Adrenal gland (tissue), 12 donors: Measurements from ENCODE around the gene RIPPLY1. TPM values are rescaled to one million over a fixed set of nuclear protein-coding genes. Genes with fewer than 3 reads are reported as not detected.

ENCODE experiments used
- DNase-seq, 7 donors: peaks; one replicate each; pipeline ENCODE4 v3.0.0-alpha.2; 2019 to 2020
- H3K27ac ChIP-seq, 5 donors: fragments of 200-600 bp; sonication (generic) in 4 of 5; 1 replicate in 3 of 5; 2 replicates in 2 of 5; pipeline versions ENCODE4 v1.5.1 to v1.8.0; 2016 to 2020; ENCODE audit warnings: mild to moderate bottlenecking in 1 of 5
- H3K27me3 ChIP-seq: fragments of 200-600 bp; 2 replicates; pipeline ENCODE4 v1.8.0; 2021
- H3K36me3 ChIP-seq, 2 donors: fragments of 200-600 bp; replicated peaks in 1 of 2; 1 replicate in 1 of 2; 2 replicates in 1 of 2; pipeline versions ENCODE4 v1.5.1 to v1.8.0; 2018 to 2022
- H3K4me1 ChIP-seq, 2 donors: fragments of 200-600 bp; replicated peaks in 1 of 2; 1 replicate in 1 of 2; 2 replicates in 1 of 2; pipeline versions ENCODE4 v1.5.1 to v1.8.0; 2018 to 2021
- H3K4me3 ChIP-seq, 4 donors: fragments of 200-600 bp; sonication (generic) in 3 of 4; one replicate each; pipeline ENCODE4 v1.5.1; 2016 to 2018
- H3K9me3 ChIP-seq, 3 donors: fragments of 200-600 bp; sonication (generic) in 1 of 3; replicated peaks in 1 of 3; 1 replicate in 2 of 3; 2 replicates in 1 of 3; pipeline versions ENCODE4 v1.5.1 to v1.8.0; 2016 to 2021
- CTCF ChIP-seq, 6 experiments: fragments of 450-650 bp in 4 of 6; fragments of 200-600 bp in 2 of 6; sonication (generic) in 1 of 6; IDR thresholded peaks; 1 replicate in 5 of 6; 2 replicates in 1 of 6; pipeline versions ENCODE4 v1.5.1 to v1.8.0; 2016 to 2021; ENCODE audit warnings: antibody characterized with exemption in 6 of 6, mild to moderate bottlenecking in 2 of 6, moderate library complexity in 1 of 6
- POLR2A ChIP-seq, 2 donors: fragments of 450-650 bp; IDR thresholded peaks; one replicate each; pipeline ENCODE4 v1.6.1; 2017; ENCODE audit warnings: antibody characterized with exemption in 2 of 2, mild to moderate bottlenecking in 2 of 2, moderate library complexity in 1 of 2
- WGBS, 4 donors: extraction: QIAGEN DNeasy Blood & Tissue Kit in 2 of 4; methylation state at CpG; one replicate each; pipeline versions ENCODE4 v1.1.5 to v1.1.7; 2013 to 2017; 5-methylcytosine and 5-hydroxymethylcytosine counted together
- intact Hi-C, 2 donors: fragments of 100-400 bp; cut with DNase I; formaldehyde crosslinking; loops; one replicate each; pipeline versions ENCODE4 v1.14.1 to v1.15.0; 2022 to 2023
- polyA plus RNA-seq, 3 donors: library from polyadenylated mRNA; stranded (reverse); fragments of 200-250 nt in 2 of 3; fragments of 350-450 nt in 1 of 3; fragmentation: Illumina TruSeq in 1 of 3; extraction: RNeasy Lipid Tissue Mini Kit (QIAGEN cat#74804) in 1 of 3; gene quantifications; one replicate each; pipeline ENCODE4 v1.2.3, GENCODE V29; 2013 to 2014
- total RNA-seq, 9 donors: library from RNA; depleted of rRNA in 4 of 9; stranded (reverse); fragments of >200 nt in 4 of 9; fragments of 120-200 nt in 1 of 9; fragmentation: NEBNext Ultra II Directional in 1 of 9; extraction: Animal tissue kit (Norgen Biotek cat#: 25700) in 1 of 9; gene quantifications; one replicate each; pipeline versions ENCODE4 v1.1.0 to v1.2.4, GENCODE V29; 2013 to 2023
- donor health status: healthy with polysubstance abuse.
- donor health status: Bipolar disorder and iron deficiency.
- donor health status: DM: yes; HTN: yes; CAD: no.
- donor health status: DM: no; HTN: no; CAD: no.
- donor health status: DM: no; HTN: no; CAD: no.
- donor health status: DM: yes; HTN: yes; CAD: no.

The RIPPLY1 gene
- total and polyA plus RNA-seq, 12 donors, result 0.25 to 0.80 (median 0.34) TPM; not detected in 9

GRCh38 chrX:106917830-106918500, 14.8 kb upstream of the RIPPLY1 start:
- peak overlapping the region in 1 of 5 donors; percentile 57 for H3K27ac ChIP-seq
- TF ChIP-seq POLR2A (IDR thresholded peaks at IDR 0.05) (no peak), CTCF (IDR thresholded peaks at IDR 0.05) (no peak)
- WGBS, 4 donors, result 33 to 43% (median 38%) methylated on average over 4 to 6 of the region's 6 CpGs
- DNase-seq, result peak in 6 of 7 donors; percentile 53 to 74 (median 58)
- H3K27me3 ChIP-seq, result peaks cover 9% of the 10 kb centered on the region
- H3K9me3 ChIP-seq, result no peaks in the 10 kb centered on the region
- H3K4me1 ChIP-seq, result no peaks in the 10 kb centered on the region
- no peak overlapping the region for H3K4me3 ChIP-seq
- H3K36me3 ChIP-seq, result no peaks in the 10 kb centered on the region
- intact Hi-C loops, result no loop called here

GRCh38 chrX:106912864-106913263, 9.7 kb upstream of the RIPPLY1 start:
- intact Hi-C loops, result no loop called here
- WGBS, 4 donors, result 44 to 54% (median 49%) methylated on average over 2 of the region's 2 CpGs

GRCh38 chrX:106906361-106906760, 3.2 kb upstream of the RIPPLY1 start:
- no peak for TF ChIP-seq CTCF (IDR thresholded peaks at IDR 0.05)
- TF ChIP-seq POLR2A (IDR thresholded peaks at IDR 0.05), result no peak
- intact Hi-C loops, result no loop called here

More at GRCh38 chrX:106912864-106913263, 9.7 kb upstream of the RIPPLY1 start:
- H3K27me3 ChIP-seq, result peaks cover 15% of the 10 kb centered on the region
- no peaks in the 10 kb centered on the region for H3K4me1 ChIP-seq
- no peaks in the 10 kb centered on the region for H3K36me3 ChIP-seq
- H3K9me3 ChIP-seq, result no peaks in the 10 kb centered on the region
- TF ChIP-seq POLR2A (IDR thresholded peaks at IDR 0.05) (no peak), CTCF (IDR thresholded peaks at IDR 0.05) (no peak)
- H3K27ac ChIP-seq, result no peak overlapping the region
- DNase-seq, result no peak
- H3K4me3 ChIP-seq, result no peak overlapping the region

GRCh38 chrX:106905064-106905708, 2.0 kb upstream of the RIPPLY1 start:
- Histone ChIP-seq H3K9me3 (no peaks in the 10 kb centered on the region), H3K27me3 (peaks cover 9% of the 10 kb centered on the region), H3K4me3 (no peak overlapping the region), H3K4me1 (no peaks in the 10 kb centered on the region), H3K27ac (no peak overlapping the region), H3K36me3 (no peaks in the 10 kb centered on the region)
- TF ChIP-seq CTCF (IDR thresholded peaks at IDR 0.05) (no peak), POLR2A (IDR thresholded peaks at IDR 0.05) (no peak)
- WGBS, 4 donors, result 66 to 84% (median 81%) methylated on average over 5 of the region's 5 CpGs
- DNase-seq, result no peak
- intact Hi-C loops, result no loop called here

More at GRCh38 chrX:106906361-106906760, 3.2 kb upstream of the RIPPLY1 start:
- Histone ChIP-seq H3K4me1 (no peaks in the 10 kb centered on the region), H3K4me3 (no peak overlapping the region), H3K36me3 (no peaks in the 10 kb centered on the region), H3K27me3 (peaks cover 9% of the 10 kb centered on the region), H3K9me3 (no peaks in the 10 kb centered on the region), H3K27ac (no peak overlapping the region)
- 30 to 55% (median 42%) methylated on average over 6 of the region's 6 CpGs for WGBS, 4 donors
- no peak for DNase-seq
